ENCODE measurements around the gene NBPF20.
"Not testable (repeated sequence)": the region's sequence is repeated elsewhere in the genome, so short reads cannot be mapped to it uniquely, and the experiment has no call there.

DNA sequence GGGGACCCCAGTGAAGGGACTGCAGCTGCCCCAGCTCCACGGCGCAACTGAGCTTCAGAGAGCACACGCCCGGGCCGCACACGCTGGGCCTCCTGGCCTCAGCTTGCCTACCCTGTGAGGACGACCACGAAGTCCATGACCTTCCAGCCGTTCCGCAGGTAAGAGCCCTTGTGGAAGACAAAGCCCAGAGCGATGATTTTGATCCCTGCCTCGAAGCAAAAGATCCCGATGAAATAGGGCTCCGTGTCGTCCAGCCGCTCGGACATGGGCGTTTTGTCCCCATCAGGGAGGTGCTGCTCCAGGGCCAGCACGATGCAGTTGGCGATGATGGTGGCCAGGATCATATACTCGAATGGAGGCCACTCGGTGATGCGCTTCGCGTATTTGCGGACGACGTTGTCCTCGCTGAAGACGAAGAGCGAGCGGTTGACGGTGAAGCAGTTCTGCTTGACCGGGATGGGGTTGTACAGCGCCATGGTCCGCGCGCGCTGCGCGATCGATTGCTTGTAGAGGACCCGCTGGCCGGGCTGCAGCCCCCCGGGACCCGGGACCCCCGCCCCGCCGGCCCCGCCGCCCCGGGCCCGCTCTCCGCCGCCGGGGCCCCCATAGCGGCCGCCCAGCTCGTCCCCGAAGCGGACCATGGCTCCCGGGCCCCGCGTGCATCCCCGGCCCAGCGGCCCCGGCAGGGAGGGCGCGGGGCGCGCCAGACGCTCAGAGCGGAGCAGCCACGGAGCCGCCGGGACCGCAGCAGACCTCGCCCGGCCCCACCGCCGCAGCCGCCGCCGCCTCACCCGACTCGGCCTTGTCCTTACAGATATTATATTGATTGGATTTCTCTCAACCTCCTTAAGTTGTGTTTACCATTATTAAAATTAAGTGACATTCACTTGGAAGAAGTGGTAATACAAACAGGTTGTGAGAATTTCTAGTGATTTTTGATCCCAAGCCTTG, 28.7 kb upstream of the NBPF20 start:
- TF ChIP-seq, protein P1, sequence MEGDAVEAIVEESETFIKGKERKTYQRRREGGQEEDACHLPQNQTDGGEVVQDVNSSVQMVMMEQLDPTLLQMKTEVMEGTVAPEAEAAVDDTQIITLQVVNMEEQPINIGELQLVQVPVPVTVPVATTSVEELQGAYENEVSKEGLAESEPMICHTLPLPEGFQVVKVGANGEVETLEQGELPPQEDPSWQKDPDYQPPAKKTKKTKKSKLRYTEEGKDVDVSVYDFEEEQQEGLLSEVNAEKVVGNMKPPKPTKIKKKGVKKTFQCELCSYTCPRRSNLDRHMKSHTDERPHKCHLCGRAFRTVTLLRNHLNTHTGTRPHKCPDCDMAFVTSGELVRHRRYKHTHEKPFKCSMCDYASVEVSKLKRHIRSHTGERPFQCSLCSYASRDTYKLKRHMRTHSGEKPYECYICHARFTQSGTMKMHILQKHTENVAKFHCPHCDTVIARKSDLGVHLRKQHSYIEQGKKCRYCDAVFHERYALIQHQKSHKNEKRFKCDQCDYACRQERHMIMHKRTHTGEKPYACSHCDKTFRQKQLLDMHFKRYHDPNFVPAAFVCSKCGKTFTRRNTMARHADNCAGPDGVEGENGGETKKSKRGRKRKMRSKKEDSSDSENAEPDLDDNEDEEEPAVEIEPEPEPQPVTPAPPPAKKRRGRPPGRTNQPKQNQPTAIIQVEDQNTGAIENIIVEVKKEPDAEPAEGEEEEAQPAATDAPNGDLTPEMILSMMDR (IDR thresholded peaks at IDR 0.05): not testable (repeated sequence)
- TF ChIP-seq EZH2 (IDR thresholded peaks at IDR 0.05): peak; percentile 93

All from neural progenitor cell (in vitro differentiated cells).